ENCODE measurements around the gene PUSL1. TPM values are rescaled to one million over a fixed set of nuclear protein-coding genes. Genes with fewer than 3 reads are reported as not detected.

Gene PUSL1
- total RNA-seq, 2 experiments from 2014 or later: 31.7 to 34.2 TPM

DNA sequence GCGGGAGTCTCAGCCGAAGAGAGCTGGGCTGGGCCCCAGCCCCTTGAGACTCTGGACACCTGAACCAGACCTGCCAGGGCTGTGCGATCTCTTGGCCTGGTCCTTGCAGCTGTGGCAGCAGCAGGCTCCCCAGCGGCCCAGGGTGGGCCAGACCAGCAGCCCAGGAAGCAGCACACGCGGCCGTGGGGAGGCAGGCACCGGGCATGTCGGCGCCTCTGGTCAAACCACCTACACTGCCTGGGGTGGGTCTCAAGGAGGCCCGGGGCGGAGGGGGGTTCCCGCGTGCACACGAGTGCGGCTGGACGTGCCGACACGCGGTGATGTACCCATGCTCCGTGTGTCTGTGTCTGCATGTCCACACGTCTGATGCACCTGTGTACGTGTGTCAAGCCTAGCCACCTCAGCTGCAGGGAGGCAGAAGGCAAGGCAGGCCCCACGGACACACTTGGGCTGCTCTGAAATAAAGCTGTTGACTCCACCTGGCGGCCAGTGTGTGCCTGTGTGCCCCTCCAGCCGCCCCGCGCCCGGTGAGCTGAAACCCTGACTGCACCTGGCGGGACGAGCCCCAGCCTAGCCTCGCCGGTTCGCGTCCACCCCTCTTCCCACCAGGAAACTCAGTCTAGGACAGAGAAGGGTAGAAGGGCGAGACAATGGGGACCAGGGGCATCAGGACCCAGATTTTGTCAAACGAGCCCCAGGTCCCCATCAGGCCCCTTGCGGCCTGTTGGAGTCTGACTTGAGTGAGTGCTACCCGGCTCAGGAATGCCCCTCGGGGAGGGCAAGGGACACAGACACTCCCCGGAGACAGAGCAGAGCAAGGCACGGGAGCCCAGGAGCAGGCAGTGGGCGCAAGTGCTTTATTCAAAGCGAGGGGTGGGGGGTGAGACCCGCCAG lies 16.6 kb upstream of the PUSL1 start:
- CTCF ChIA-PET: interaction anchor here (0.7 to 2.8 kb wide), 17 partner anchors 9 to 307 kb away, joined by 3 to 41 read pairs (median 3); partner anchors contain the start of gene UBE2J2
- POLR2A ChIA-PET: interaction anchor here (1.0 kb wide), 1 partner anchor 18 kb away, joined by 3 read pairs; the partner anchor contains the start of gene UBE2J2

- ChIA-PET CTCF (interaction anchor here (0.7 to 2.8 kb wide), 11 partner anchors 8 to 260 kb away, joined by 3 to 41 read pairs (median 3); partner anchors contain the start of gene UBE2J2), POLR2A (interaction anchor here (1.0 kb wide), 1 partner anchor 19 kb away, joined by 3 read pairs; the partner anchor contains the start of gene UBE2J2)
Observed at GRCh38 chr1:1292442-1292779, 16.0 kb upstream of the PUSL1 start.

DNA sequence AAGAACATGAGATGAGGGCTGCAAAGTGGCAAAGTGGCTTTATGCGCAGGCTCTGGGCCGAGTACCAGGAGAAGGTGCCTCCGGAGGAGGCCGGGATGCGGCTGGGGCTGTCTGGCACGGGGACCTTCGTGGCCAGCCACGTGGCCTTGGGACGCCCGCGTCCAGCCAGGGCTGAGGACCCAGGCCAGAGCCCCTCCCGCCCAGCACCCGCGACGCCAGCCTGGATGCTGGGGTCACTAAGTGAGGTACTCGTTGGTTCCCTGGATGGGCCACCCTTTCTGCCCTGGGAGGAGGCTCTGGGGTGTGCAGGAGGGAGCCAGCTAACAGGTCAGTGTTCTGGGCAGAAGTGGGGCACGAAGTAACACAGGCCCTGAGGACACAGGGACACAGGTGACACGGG lies 15.5 kb upstream of the PUSL1 start:
- ChIA-PET POLR2A (no interaction called here), CTCF (no interaction called here)

GRCh38 chr1:1293263-1294249 lies 14.8 kb upstream of the PUSL1 start:
- POLR2A ChIA-PET: no interaction called here
- CTCF ChIA-PET: no interaction called here

- ChIA-PET POLR2A (no interaction called here), CTCF (interaction anchor here (1.1 to 1.9 kb wide), 2 partner anchors 143 to 172 kb away, joined by 3 to 5 read pairs; no protein-coding TSS in a partner anchor)
Observed at GRCh38 chr1:1294250-1294890, 14.0 kb upstream of the PUSL1 start.

GRCh38 chr1:1295154-1295923 lies 13.1 kb upstream of the PUSL1 start:
- ChIA-PET POLR2A (no interaction called here), CTCF (interaction anchor here (1.1 to 1.9 kb wide), 2 partner anchors 142 to 173 kb away, joined by 3 to 5 read pairs; no protein-coding TSS in a partner anchor)

GRCh38 chr1:1296070-1297061 lies 12.0 kb upstream of the PUSL1 start:
- POLR2A ChIA-PET: no interaction called here
- CTCF ChIA-PET: interaction anchor here (1.9 kb wide), 1 partner anchor 174 kb away, joined by 5 read pairs; no protein-coding TSS in a partner anchor

- CTCF ChIA-PET: no interaction called here
- POLR2A ChIA-PET: no interaction called here
Observed at GRCh38 chr1:1297802-1298424, 10.5 kb upstream of the PUSL1 start.

DNA sequence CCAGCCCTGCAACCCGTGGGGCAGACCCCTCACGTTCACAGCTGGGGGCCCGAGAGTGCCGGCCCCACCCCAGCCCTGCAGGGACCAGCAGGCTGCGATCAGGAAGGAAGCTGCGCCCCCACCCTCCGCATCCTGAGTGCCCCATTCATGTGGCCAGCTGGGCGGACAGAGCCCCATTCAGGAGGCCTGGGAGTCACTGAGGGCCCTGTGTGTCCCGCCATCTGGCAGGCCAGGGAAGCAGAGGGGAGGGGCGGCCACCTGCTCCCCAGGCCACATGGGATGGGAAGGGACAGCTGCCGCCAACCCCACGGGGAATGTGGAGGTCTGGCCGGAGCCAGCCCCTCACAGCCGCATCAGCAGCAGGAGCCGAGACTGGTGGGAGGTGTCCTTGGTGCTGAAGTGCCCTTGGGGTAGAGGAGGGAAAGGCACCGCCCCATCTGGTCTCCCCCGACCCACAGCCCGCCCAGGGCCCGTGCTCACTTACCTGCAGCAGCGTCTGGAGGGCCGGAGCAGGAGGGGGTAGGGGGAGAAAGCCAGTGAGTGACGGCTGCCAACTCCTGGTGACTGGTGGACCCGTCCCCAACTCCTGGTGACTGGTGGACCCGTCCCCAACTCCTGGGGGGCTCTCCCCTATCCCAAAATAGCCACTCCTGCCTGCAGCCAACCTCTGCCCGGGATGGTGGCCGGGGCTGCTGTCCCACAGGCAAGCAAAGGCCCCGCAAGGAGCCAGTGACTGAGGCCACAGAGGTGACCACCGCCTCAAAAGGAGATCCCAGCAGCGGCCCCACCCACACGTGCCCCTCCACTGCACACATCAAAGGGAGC lies 9.3 kb upstream of the PUSL1 start:
- ChIA-PET CTCF (no interaction called here), POLR2A (no interaction called here)

DNA sequence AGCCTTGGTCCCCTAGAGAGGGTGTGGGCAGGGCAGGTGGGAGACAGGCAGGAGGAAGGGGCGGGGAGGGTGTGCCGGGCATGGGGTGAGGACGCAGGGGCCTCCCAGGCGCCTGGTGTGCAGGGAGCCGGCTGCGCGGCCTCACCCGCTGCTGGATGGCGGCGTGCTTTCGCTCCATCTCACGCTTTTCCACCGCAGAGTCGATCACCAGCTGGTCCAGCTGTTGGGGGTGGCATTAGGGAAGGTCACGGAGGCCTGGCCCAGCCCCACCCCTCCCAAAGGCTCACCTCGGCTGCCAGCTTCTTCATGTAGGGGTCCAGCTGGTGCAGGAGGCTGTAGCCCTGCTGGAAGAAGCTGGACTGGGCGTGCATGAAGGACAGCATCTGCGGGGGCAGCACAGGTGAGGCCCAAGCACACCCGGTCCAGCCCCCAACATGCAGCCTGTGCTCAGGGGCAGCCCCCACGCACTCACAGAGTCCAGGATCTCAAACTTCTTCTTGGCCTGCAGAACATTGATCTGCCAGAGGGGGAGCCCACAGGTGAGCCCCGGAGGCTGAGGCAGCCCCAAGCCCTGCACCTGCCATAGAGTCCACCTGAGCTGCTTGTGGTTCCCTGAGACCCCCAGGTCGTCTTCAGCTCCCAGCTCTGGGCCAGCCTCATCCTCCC lies 8.6 kb upstream of the PUSL1 start:
- ChIA-PET CTCF (interaction anchor here (2.3 kb wide), 1 partner anchor 8 kb away, joined by 9 read pairs; no protein-coding TSS in a partner anchor), POLR2A (no interaction called here)

- POLR2A ChIA-PET: interaction anchor here (0.6 kb wide), 1 partner anchor 76 kb away, joined by 3 read pairs; no protein-coding TSS in a partner anchor
- CTCF ChIA-PET: interaction anchor here (0.8 to 2.3 kb wide), 3 partner anchors 9 to 25 kb away, joined by 3 to 9 read pairs (median 4); no protein-coding TSS in a partner anchor
Observed at GRCh38 chr1:1300352-1300739, 8.1 kb upstream of the PUSL1 start.

- ChIA-PET CTCF (interaction anchor here (0.6 to 2.3 kb wide), 3 partner anchors 11 to 188 kb away, joined by 3 to 9 read pairs (median 4); no protein-coding TSS in a partner anchor), POLR2A (no interaction called here)
Observed at GRCh38 chr1:1302006-1302430, 6.4 kb upstream of the PUSL1 start.

- ChIA-PET CTCF (interaction anchor here (0.6 kb wide), 1 partner anchor 9 kb away, joined by 4 read pairs; no protein-coding TSS in a partner anchor), POLR2A (interaction anchor here (0.6 kb wide), 1 partner anchor 239 kb away, joined by 3 read pairs; no protein-coding TSS in a partner anchor)
Observed at GRCh38 chr1:1302951-1303509, 5.4 kb upstream of the PUSL1 start.

- ChIA-PET POLR2A (interaction anchor here (0.6 kb wide), 1 partner anchor 239 kb away, joined by 3 read pairs; no protein-coding TSS in a partner anchor), CTCF (interaction anchor here (0.6 kb wide), 1 partner anchor 8 kb away, joined by 4 read pairs; no protein-coding TSS in a partner anchor)
Observed at GRCh38 chr1:1303736-1304135, 4.7 kb upstream of the PUSL1 start.

All from activated CD8-positive, alpha-beta memory T cell treated with anti-CD3 and anti-CD28 coated beads for 36 hours (primary cell).